HG02678 (cell line): ENCODE data around the gene BLCAP.
"Not testable (repeated sequence)": the region's sequence is repeated elsewhere in the genome, so short reads cannot be mapped to it uniquely, and the experiment has no call there.

Experiments
- ATAC-seq: cut with Tn5 transposase; IDR thresholded peaks from one replicate; pipeline ENCODE4 v1.9.1; 2021; ENCODE audit warnings: mild to moderate bottlenecking, moderate library complexity; ENCODE audit not compliant: unreplicated experiment

BLCAP gene

GRCh38 chr20:37527638-37528445 is at the start of gene BLCAP:
BLCAP (minus strand) TSS chr20:37527876; CDS start chr20:37519174, 8,702 bp downstream.
- ATAC-seq, result peak; percentile 79

DNA sequence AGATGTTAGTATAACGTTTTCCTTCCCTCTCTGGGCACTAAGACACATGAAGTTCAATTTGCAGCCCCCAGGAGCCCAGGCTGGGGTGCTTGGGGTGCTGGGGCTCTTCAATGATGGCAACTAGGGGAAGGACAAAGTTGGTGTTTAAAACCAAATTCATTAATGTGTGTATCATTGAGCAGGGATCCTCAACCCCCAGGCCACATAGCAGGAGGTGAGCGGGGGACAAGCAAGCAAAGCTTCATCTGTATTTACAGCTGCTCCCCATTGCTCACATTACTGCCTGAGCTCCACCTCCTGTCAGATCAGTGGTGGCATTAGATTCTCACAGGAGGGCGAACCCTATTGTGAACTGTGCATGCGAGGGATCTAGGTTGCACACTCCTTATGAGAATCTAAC is 49.8 kb upstream of the BLCAP start:
- ATAC-seq, result not testable (repeated sequence)

GRCh38 chr20:37576911-37577310 is 49.2 kb upstream of the BLCAP start:
- no peak for ATAC-seq

- no peak for ATAC-seq
Observed at GRCh38 chr20:37575884-37576283, 48.2 kb upstream of the BLCAP start.

DNA sequence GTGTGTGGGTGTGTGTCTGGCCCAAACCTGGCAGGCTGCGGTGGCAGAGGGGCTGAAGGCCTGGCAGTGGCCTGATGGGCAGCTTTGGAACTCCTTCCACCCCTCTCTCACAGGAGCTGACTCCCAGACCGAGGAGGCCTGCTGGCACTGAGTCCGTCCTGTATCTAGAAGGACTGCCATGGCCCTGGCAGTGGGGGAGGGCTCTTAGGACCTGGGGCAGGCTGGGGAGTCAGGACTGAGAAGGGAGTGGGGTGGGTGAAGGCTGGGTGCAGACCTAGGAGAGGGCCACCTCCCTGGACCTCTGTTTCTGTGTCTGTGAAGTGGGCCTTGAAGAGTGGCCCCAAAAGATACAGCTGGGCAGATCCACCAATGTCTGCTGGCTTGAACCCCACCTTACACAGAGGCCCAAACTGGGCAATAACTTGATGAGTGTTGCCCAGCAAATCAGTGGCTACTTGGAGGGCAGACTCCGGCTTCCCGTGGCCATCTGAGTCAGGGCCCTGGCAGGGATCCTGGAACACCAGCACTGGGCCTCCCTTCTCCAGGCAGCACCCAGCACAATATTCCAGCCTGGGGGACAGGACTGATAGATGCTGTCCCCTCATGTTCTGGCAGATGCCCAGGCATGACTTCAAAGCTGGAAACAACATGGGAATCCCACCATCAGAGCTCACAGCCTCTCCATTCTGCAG is 46.7 kb upstream of the BLCAP start:
- no peak for ATAC-seq

DNA sequence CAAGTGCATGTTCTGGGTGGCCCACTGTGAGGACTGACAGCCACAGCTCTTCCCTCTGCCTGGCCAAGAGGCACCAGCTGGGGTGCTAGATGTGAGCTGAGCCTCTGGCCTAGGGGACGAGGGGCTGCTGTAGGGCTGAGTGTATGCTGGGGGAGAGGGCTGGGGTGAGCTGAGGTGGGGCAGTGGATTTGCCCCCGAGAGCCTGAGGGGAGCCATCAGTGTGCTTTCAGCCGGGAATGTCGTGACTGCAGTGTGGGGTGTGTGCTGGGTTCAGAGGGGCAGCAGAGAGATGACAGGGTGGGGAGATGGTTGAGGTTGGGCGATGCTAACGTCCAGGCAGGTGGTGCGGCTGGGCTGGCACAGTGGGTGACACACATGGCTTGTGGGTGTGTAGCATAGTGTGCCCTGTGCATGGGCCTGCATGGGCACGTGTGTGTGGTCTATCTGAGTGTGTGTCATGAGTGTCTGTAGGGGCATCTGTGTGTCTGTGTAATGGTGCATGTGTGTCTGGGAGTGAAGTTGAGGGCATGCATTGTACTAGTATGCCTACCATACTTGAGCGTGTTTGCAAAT is 46.0 kb upstream of the BLCAP start:
- no peak for ATAC-seq

DNA sequence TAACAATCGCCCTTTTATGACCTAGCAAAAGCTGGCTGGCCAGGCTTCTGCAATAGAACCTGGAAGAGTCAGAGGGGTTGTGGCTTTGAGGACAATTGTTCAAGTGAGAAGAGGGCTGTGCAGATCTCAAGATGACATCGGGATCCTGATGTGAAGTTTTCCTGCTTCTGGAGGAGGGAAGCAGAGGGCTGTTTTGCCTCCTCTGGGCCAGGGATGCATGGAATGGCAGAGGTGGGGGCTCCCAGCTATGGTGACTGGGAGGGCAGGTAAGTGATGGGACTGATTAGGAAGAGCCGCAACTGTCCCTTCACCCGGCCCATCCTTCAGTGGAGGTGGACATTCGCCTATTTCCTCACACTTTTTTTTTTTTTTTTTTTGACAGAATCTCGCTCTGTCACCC is 43.4 kb upstream of the BLCAP start:
- ATAC-seq, result no peak

DNA sequence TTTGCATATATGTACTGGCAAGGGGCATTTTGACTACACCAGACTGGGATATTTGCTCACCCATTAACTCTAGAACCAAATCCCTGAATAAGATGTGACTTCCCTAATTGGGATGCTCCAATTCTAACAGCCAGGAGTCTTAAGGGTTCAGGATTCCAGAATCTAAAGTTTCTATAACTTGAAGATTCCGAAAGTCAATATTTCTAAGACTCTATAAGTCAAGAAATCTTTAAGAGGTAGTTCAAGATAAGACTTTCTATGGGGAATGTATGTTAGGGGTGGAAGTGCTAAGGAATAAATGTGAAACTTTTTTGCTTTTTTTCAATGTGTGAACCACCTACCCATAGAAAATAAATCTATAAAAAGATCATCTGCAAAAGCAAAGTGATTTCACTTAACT is 42.7 kb upstream of the BLCAP start:
- ATAC-seq, result no peak

DNA sequence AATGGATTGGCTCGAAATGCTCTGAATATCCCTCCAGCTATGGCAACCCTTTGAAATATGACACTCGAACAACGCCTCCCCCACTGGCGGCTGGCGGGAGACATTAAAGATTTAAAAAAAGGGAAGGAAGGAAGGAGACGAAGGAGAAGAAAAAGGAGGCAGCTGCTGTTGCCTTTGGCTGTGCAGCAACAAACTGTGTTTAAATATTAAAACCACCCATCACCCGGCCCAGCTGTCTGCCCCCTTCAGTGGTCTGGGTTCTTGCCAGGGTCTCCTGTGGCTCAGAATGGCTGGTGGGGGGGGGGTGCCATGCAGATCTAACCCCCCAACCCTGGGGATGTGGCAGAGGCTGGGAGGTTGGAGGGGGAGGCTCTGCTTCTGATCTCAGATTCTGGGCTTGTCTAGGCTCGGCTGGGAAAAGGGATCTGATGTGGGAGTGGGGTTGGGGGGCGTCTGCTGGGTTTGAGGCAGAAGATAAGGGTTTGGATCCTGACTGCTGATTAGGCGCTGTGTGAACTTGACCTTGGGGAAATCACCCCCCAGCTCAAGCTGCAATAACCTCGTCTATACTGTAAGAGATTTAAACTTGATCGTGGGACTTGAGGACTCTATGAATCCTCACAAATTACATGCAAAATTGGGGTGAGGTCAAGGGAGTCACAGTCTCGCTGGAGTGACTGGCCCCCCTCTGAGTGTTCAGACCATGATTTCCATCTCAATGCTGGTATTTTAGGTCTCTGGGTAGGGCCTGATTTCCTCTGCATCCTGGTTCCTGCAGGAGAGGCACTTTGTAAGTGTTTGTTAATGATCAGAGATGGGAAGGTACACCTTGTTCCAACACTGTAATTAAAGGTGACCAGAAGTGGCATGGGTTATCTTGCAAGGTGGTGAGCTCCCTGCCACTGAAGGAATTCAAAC is 40.3 kb upstream of the BLCAP start:
- no peak for ATAC-seq

- ATAC-seq, result no peak
Observed at GRCh38 chr20:37567331-37567665, 39.6 kb upstream of the BLCAP start.

DNA sequence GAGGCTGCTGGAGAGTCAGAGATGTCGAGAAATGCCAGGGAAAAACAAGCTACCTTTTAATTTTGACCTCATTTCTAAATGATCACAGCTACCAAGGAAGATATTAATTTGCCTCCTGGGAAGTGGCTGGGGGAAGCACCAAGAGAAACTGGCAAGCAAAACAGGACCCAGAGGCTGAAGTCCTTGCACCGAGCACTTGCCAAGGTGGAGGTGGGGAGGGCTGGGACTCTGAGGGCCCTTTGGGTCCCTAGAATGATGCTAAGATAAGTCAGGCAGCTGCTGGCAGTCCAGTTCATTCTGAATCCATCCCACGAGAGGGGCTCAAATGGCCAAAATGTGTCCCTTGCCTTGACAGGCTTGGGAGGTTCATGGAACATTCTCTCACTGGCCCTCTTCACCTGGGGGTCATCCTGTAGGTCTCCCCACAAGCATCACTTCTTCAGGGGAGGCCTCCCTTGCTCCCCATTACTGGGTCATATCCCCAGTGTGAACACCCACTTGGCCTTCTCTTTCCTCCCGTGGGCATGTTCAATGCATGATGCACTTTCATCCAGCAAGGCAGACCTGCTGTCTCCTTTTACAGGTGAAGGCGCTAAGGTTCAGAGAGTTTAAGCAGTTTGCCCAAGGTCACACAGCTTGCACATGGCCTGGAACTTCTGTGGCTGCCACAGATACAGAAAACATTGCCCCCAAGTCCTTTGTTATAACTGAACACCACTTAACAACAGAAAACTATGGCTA is 39.1 kb upstream of the BLCAP start:
- ATAC-seq, result no peak

DNA sequence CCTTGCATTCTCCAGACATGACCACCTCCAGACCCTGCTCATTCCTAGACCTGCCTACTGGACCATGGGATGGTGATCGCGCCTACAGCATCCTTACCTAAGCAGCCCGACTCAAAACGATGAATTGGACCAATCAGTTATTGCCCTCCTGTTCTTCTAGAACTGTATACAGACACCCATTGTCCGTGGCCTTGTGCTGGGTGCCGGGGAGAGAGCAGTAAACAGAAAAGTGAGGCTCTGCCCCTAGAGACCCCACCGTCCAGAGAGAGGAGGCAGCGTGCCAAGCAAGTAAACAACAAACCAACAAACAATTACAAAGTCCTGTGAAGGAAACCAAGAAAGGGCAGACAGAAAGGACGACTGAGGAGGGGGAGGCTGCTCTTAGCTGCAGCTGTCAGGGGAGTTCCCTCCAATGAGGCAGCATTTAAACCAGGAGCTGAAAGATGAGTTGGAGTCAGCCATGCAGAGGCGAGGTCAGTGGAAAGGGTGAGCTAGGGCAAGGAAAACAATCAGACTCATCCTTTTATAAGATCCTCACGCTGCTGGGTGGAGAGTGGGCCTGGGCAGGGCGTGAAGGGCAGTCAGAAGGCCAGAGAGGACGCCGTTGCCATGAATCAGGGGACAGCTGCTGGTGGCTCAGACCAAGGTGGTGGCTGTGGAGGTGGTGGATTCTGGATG is 37.6 kb upstream of the BLCAP start:
- no peak for ATAC-seq

GRCh38 chr20:37564388-37565133 is 36.9 kb upstream of the BLCAP start:
- no peak for ATAC-seq

DNA sequence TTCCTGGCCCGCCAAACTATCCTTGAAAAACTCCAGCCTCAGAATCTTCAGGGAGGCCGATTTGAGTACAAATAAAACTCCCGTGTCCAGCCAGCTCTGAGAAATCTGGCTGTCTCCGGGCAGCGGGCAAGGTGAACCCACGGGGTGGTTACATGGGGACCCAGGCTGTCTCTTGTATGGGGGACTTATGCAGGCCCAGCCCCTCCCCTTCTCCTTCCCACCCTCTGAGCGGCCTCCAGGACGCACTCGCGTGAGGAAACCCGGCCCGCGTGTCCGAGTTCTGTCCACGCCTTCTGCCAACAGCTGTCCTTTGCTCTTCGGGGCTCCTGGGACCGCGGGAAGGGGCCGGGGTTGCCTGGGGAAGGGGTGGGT is 36.3 kb upstream of the BLCAP start:
- no peak for ATAC-seq

- ATAC-seq, result no peak
Observed at GRCh38 chr20:37562695-37563480, 35.2 kb upstream of the BLCAP start.

DNA sequence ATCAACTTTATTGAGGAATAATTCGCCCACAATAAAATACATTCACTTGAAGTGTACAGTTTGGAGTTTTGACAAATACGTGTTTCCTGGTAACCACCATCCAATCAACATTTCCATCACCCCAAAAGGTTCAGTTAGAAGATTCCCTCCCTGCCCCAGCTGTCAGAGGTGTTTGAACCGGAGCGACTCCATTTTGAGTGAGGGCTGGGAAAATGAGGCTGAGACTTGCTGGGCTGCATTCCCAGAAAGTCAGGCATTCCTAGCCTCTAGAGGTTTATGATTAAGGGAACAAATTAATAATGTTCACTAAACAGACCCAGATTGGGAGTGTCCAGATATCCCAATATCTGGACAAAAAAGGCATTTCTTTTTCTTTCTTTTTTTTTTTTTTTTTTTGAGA is 33.0 kb upstream of the BLCAP start:
- no peak for ATAC-seq

DNA sequence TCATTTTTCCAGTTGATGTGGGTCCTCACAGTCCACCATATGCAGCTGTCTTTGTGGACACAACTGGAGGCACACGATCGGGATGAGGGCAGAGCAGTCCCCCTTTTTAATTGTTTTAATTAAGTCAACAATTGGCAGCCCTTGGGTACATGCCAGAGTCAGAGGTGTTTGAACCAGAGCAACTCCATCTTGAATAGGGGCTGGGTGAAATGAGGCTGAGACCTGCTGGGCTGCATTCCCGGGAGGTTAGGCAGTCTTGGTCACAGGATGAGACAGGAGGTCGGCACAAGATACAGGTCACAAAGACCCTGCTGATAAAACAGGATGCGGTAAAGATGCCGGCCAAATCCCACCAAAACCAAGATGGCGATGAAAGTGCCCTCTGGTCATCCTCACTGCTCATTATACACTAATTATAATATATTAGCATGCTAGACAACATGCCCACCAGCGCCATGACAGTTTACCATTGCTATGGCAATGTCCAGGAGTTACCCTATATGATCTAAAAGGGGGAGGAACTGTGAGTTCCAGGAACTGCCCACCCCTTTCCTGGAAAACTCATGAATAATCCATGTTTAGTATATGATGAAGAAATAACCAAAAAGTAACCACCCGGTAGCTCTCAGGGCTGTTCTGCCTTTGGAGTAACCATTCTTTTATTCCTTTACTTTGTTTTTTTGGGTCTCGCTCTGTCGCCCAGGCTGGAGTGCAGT is 31.8 kb upstream of the BLCAP start:
- ATAC-seq, result no peak

- ATAC-seq, result no peak
Observed at GRCh38 chr20:37558779-37559178, 31.1 kb upstream of the BLCAP start.
